ENCODE results near the gene PTPRH.

- TF ChIP-seq CTCF (IDR thresholded peaks at IDR 0.05; ENCODE audit: low read depth, low read length): peak; percentile 48
- no peak for TF ChIP-seq MAX (IDR thresholded peaks at IDR 0.05; ENCODE audit: low read depth, low read length)
These were observed 3.1 kb upstream of the PTPRH start for GRCh38 chr19:55212447-55212846.

Data from NB4 (cell line).